SK-N-SH treated with all-trans-retinoic acid at 6 μM for 48 hours (cell line): ENCODE data around the gene VPS13D.
"Not testable (repeated sequence)": the region's sequence is repeated elsewhere in the genome, so short reads cannot be mapped to it uniquely, and the experiment has no call there.

Experiments
- ARNTL ChIP-seq: fragments of 450-650 bp; formaldehyde crosslinking; IDR thresholded peaks from 2 replicates; pipeline ENCODE4 v1.5.0; 2020; ENCODE audit warnings: low read depth, mild to moderate bottlenecking, moderate library complexity, borderline replicate concordance
- CREB5 ChIP-seq: fragments of 250-450 bp; sonication (Bioruptor Pico); IDR thresholded peaks from 2 replicates; pipeline ENCODE4 v1.5.1; 2020; ENCODE audit warnings: low read depth, mild to moderate bottlenecking, moderate library complexity
- CSRNP3 ChIP-seq: fragments of 250-450 bp; sonication (Bioruptor Pico); IDR thresholded peaks from 2 replicates; pipeline ENCODE4 v1.5.1; 2021; ENCODE audit warnings: mild to moderate bottlenecking, moderate library complexity
- ESRRG ChIP-seq: fragments of 250-450 bp; sonication (Bioruptor Pico); IDR thresholded peaks from 2 replicates; pipeline ENCODE4 v1.6.1; 2021; ENCODE audit warnings: mild to moderate bottlenecking
- ISL1 ChIP-seq: fragments of 250-450 bp; sonication (Bioruptor Pico); IDR thresholded peaks from 2 replicates; pipeline ENCODE4 v2.1.2; 2022; ENCODE audit warnings: mild to moderate bottlenecking, moderate library complexity
- OSR1 ChIP-seq: fragments of 250-450 bp; sonication (Bioruptor Pico); IDR thresholded peaks from 2 replicates; pipeline ENCODE4 v1.8.0; 2022; ENCODE audit warnings: moderate library complexity, mild to moderate bottlenecking, inconsistent platforms
- PATZ1 ChIP-seq: fragments of 250-450 bp; sonication (Bioruptor Pico); IDR thresholded peaks from 2 replicates; pipeline ENCODE4 v1.8.0; 2020; ENCODE audit warnings: mild to moderate bottlenecking, moderate library complexity, borderline replicate concordance
- RARB ChIP-seq: fragments of 250-450 bp; sonication (Bioruptor Pico); IDR thresholded peaks from 2 replicates; pipeline ENCODE4 v1.8.0; 2021; ENCODE audit warnings: mild to moderate bottlenecking, moderate library complexity
- ZC3H10 ChIP-seq: fragments of 250-450 bp; sonication (Bioruptor Pico); IDR thresholded peaks from 2 replicates; pipeline ENCODE4 v1.5.1; 2021; ENCODE audit warnings: mild to moderate bottlenecking, moderate library complexity
- ZFP3 ChIP-seq: fragments of 250-450 bp; sonication (Bioruptor Pico); IDR thresholded peaks from 2 replicates; pipeline ENCODE4 v1.5.0; 2020; ENCODE audit warnings: mild to moderate bottlenecking, moderate library complexity
- ZNF565 ChIP-seq: fragments of 450-650 bp; formaldehyde crosslinking; conservative IDR thresholded peaks from 2 replicates; pipeline ENCODE4 v1.5.0; 2020; ENCODE audit warnings: low read depth, mild to moderate bottlenecking, moderate library complexity
- ZNF8 ChIP-seq: fragments of 450-650 bp; formaldehyde crosslinking; IDR thresholded peaks from 2 replicates; pipeline ENCODE4 v1.5.0; 2020; ENCODE audit warnings: mild to moderate bottlenecking, moderate library complexity

GRCh38 chr1:12522780-12523179 is 292.9 kb downstream of the VPS13D start:
- not testable (repeated sequence) for TF ChIP-seq CREB5; OSR1 (CRISPR knock-in tag); RARB (CRISPR knock-in tag); PATZ1; ZFP3 (CRISPR knock-in tag); ESRRG (CRISPR knock-in tag); ISL1 (CRISPR knock-in tag); ARNTL; CSRNP3 (CRISPR knock-in tag); ZNF565 (CRISPR knock-in tag); ZNF8 (CRISPR knock-in tag); ZC3H10 (CRISPR knock-in tag)
